Sigmoid colon (tissue), 4 donors: ENCODE measurements around the gene TTBK2.

Source experiments
- CTCF ChIP-seq, 4 experiments: fragments of 450-650 bp in 3 of 4; fragments of 200-600 bp in 1 of 4; IDR thresholded peaks; one replicate each; pipeline ENCODE4 v1.5.1; 2016 to 2019; ENCODE audit warnings: antibody characterized with exemption in 4 of 4, mild to moderate bottlenecking in 3 of 4, moderate library complexity in 2 of 4
- POLR2AphosphoS5 ChIP-seq, 4 donors: sonication (generic); formaldehyde crosslinking; IDR thresholded peaks; one replicate each; pipeline ENCODE4 v1.6.1; 2017; ENCODE audit warnings: antibody characterized with exemption in 4 of 4

DNA sequence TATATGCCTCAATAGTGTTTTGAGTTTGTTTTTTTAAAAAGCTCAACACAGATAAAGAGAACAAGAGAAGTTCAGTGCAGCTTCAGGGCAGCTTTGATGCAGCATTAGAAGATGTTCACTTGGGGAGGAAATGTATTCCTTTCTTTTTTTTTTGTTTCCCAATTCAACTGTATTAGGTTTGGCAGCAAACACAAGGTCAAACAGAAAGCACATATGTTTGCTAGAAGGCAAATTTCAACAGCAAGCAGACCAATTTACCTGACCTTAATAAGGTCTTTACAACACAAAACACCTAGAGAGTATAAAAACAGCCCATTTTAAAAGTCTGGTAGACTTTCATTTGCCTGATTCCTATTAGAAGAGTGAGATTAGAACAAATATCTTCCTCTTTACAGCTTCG, 176.4 kb downstream of the TTBK2 start:
- TF ChIP-seq POLR2AphosphoS5 (IDR thresholded peaks at IDR 0.05), result no peak
- no peak for TF ChIP-seq CTCF (IDR thresholded peaks at IDR 0.05)
